Keratinocyte (primary cell): ENCODE measurements around the gene C10orf95. TPM values are rescaled to one million over a fixed set of nuclear protein-coding genes. Genes with fewer than 3 reads are reported as not detected.

Source experiments
- DNase-seq: peaks from one replicate; pipeline ENCODE4 v3.0.0-alpha.2; 2011; ENCODE audit warnings: low read depth, missing footprints, low spot score
- FAIRE-seq: peaks from 2 replicates; lab custom pipeline; 2011; peaks lifted over from hg19 to GRCh38; lab: Jason Lieb, UNC
- H2AFZ ChIP-seq: 2 replicates; pipeline ENCODE4 v1.6.0; 2012; ENCODE audit warnings: low read length, control low read depth, inconsistent platforms; ENCODE audit not compliant: control insufficient read depth
- H3K27ac ChIP-seq: 2 replicates; pipeline ENCODE4 v1.5.1; 2011; ENCODE audit warnings: low read length; ENCODE audit not compliant: control insufficient read depth, insufficient read depth
- H3K27me3 ChIP-seq: 3 replicates; pipeline ENCODE4 v1.6.0; 2011; ENCODE audit warnings: low read length; ENCODE audit not compliant: control insufficient read depth, insufficient read depth; ENCODE audit errors: extremely low read depth
- H3K36me3 ChIP-seq, 2 experiments: 2 replicates in 1 of 2; 3 replicates in 1 of 2; pipeline ENCODE4 v1.5.1; 2011; ENCODE audit warnings: low read length in 2 of 2, mild to moderate bottlenecking in 1 of 2; ENCODE audit not compliant: control insufficient read depth in 2 of 2, insufficient read depth in 2 of 2; ENCODE audit errors: extremely low read depth in 1 of 2
- H3K4me1 ChIP-seq: 3 replicates; pipeline ENCODE4 v1.5.1; 2011; ENCODE audit warnings: low read length; ENCODE audit not compliant: control insufficient read depth, insufficient read depth; ENCODE audit errors: extremely low read depth
- H3K4me2 ChIP-seq: 3 replicates; pipeline ENCODE4 v1.6.0; 2011; ENCODE audit warnings: low read depth, low read length; ENCODE audit not compliant: control insufficient read depth, insufficient read depth; ENCODE audit errors: extremely low read depth
- H3K4me3 ChIP-seq, 3 experiments: fragments of 200-600 bp in 1 of 3; sonication (generic) in 1 of 3; 2 replicates in 2 of 3; 3 replicates in 1 of 3; pipeline ENCODE4 v1.5.1; 2011 to 2016; ENCODE audit warnings: low read length in 3 of 3, mild to moderate bottlenecking in 3 of 3, control low read depth in 2 of 3, inconsistent platforms in 1 of 3, low read depth in 1 of 3, mixed read lengths in 1 of 3, mixed run types in 1 of 3, moderate library complexity in 1 of 3; ENCODE audit not compliant: control insufficient read depth in 2 of 3, insufficient read depth in 2 of 3; ENCODE audit errors: extremely low read depth in 1 of 3
- H3K79me2 ChIP-seq: 2 replicates; pipeline ENCODE4 v1.6.0; 2012; ENCODE audit warnings: low read length; ENCODE audit not compliant: control insufficient read depth, insufficient read depth
- H3K9ac ChIP-seq: 3 replicates; pipeline ENCODE4 v1.6.0; 2011; ENCODE audit warnings: low read length; ENCODE audit not compliant: control insufficient read depth, insufficient read depth; ENCODE audit errors: extremely low read depth
- H3K9me1 ChIP-seq: 3 replicates; pipeline ENCODE4 v1.6.0; 2011; ENCODE audit warnings: low read length; ENCODE audit not compliant: control insufficient read depth, insufficient read depth; ENCODE audit errors: extremely low read depth
- H3K9me3 ChIP-seq: 2 replicates; pipeline ENCODE4 v1.5.1; 2012; ENCODE audit warnings: low read depth, low read length; ENCODE audit not compliant: control insufficient read depth
- H4K20me1 ChIP-seq: 3 replicates; pipeline ENCODE4 v1.6.0; 2011; ENCODE audit warnings: low read length; ENCODE audit not compliant: control insufficient read depth, insufficient read depth; ENCODE audit errors: extremely low read depth
- CTCF ChIP-seq, 3 experiments: IDR thresholded peaks in 1 of 3; conservative IDR thresholded peaks in 1 of 3; optimal IDR thresholded peaks in 1 of 3; 2 replicates in 2 of 3; 3 replicates in 1 of 3; pipeline versions ENCODE3 to v1.5.1; 2011; ENCODE audit warnings: low read length in 3 of 3, mild to moderate bottlenecking in 3 of 3, moderate library complexity in 2 of 3, control low read depth in 1 of 3, inconsistent platforms in 1 of 3; ENCODE audit not compliant: insufficient read depth in 2 of 3; ENCODE audit errors: extremely low read depth in 1 of 3
- EZH2 ChIP-seq: IDR thresholded peaks from one replicate; pipeline ENCODE4 v1.6.1; 2012; ENCODE audit warnings: inconsistent platforms, mild to moderate bottlenecking, low read length, moderate library complexity
- dilution Hi-C: fragments of 300-500 bp; cut with MboI; formaldehyde crosslinking; loops from one replicate; pipeline ENCODE4 v1.7.0; 2020; ENCODE audit warnings: low sequenced_read_pairs; ENCODE audit not compliant: extremely low pct_ligation_motif_present
- polyA plus RNA-seq, 5 experiments: library from polyadenylated mRNA; depleted of rRNA in 3 of 5; stranded (reverse) in 3 of 5; stranded (forward) in 1 of 5; unstranded in 1 of 5; fragments of >200 nt; gene quantifications; 1 replicate in 1 of 5; 2 replicates in 3 of 5; 3 replicates in 1 of 5; pipeline versions ENCODE4 v1.2.1 to v1.2.3, GENCODE V29; 2011 to 2012; ENCODE audit warnings: missing spikeins in 2 of 5, low read depth in 1 of 5, low replicate concordance in 1 of 5

The C10orf95 gene
- polyA plus RNA-seq, 1 donor (not counting 4 experiments of a cell fraction or from before 2014, with no cell fraction given), result 0.63 TPM

GRCh38 chr10:102431452-102432124 lies 19.8 kb downstream of the C10orf95 start:
- no peak for DNase-seq
- H4K20me1 ChIP-seq, result no peaks in the 10 kb centered on the region
- peak overlapping the region; percentile 55 for H3K27ac ChIP-seq
- peaks cover 2 to 4% of the 10 kb centered on the region in 2 experiments for H3K36me3 ChIP-seq
- peak overlapping the region; percentile 96 for H3K4me2 ChIP-seq
- peak overlapping the region; percentile 80 for H2AFZ ChIP-seq
- no peaks in the 10 kb centered on the region for H3K9me3 ChIP-seq
- FAIRE-seq, result no peak
- H3K4me3 ChIP-seq, result peak overlapping the region; percentile 66 to 88 (median 77)
- peaks cover 6% of the 10 kb centered on the region for H3K4me1 ChIP-seq
- peaks cover 10% of the 10 kb centered on the region for H3K79me2 ChIP-seq
- no peaks in the 10 kb centered on the region for H3K9me1 ChIP-seq
- TF ChIP-seq CTCF (optimal IDR thresholded peaks at IDR 0.05 in 1 of 3, IDR thresholded peaks at IDR 0.05 in 1 of 3, conservative IDR thresholded peaks at IDR 0.05 in 1 of 3; ENCODE audit: extremely low read depth in 1 of 3, insufficient read depth in 2 of 3, low read length in 3 of 3), result peak in 1 of 3 experiments; percentile 21
- no peak for TF ChIP-seq EZH2
- peak overlapping the region; percentile 84 for H3K9ac ChIP-seq
- dilution Hi-C loops, result no loop called here
- H3K27me3 ChIP-seq, result peaks cover 20% of the 10 kb centered on the region

- no peaks in the 10 kb centered on the region for H3K9me1 ChIP-seq
- peaks cover 5 to 10% of the 10 kb centered on the region in 2 experiments for H3K36me3 ChIP-seq
- H4K20me1 ChIP-seq, result no peaks in the 10 kb centered on the region
- dilution Hi-C loops, result no loop called here
- H3K4me3 ChIP-seq, result no peak overlapping the region
- no peak for DNase-seq
- H3K9me3 ChIP-seq, result no peaks in the 10 kb centered on the region
- no peak overlapping the region for H3K27ac ChIP-seq
- peaks cover 6% of the 10 kb centered on the region for H3K4me1 ChIP-seq
- H2AFZ ChIP-seq, result no peak overlapping the region
- no peak overlapping the region for H3K9ac ChIP-seq
- FAIRE-seq, result no peak
- peaks cover 7% of the 10 kb centered on the region for H3K27me3 ChIP-seq
- H3K4me2 ChIP-seq, result no peak overlapping the region
- peaks cover 10% of the 10 kb centered on the region for H3K79me2 ChIP-seq
- TF ChIP-seq CTCF (optimal IDR thresholded peaks at IDR 0.05 in 1 of 3, IDR thresholded peaks at IDR 0.05 in 1 of 3, conservative IDR thresholded peaks at IDR 0.05 in 1 of 3; ENCODE audit: extremely low read depth in 1 of 3, insufficient read depth in 2 of 3, low read length in 3 of 3), result no peak
- no peak for TF ChIP-seq EZH2
These were observed 21.9 kb downstream of the C10orf95 start for GRCh38 chr10:102429468-102429867.
